ENCODE data around the gene ANK3.

DNA sequence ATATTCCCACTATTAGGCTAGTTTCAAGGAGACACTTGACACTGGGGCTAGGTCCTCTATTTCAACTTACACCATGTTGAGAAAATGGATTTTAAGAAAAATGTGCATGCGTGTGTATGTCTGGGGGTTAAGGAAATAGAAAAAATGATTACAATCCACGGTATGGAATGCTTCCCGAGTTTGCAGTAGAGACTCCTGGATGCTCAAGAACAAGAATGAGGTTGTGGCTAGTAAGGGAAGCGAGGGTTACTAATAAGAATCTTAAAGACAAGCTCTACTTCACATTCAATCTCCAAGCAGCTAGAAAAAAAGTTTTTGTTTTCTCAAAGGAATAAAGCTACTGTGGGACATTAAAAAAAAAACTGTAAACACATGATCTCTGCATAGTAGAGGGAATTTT, 54.7 kb downstream of the ANK3 start:
- TF ChIP-seq POLR2AphosphoS5 (IDR thresholded peaks at IDR 0.05) (no peak), POLR2A (IDR thresholded peaks at IDR 0.05) (no peak)
- TF ChIP-seq, protein P1, sequence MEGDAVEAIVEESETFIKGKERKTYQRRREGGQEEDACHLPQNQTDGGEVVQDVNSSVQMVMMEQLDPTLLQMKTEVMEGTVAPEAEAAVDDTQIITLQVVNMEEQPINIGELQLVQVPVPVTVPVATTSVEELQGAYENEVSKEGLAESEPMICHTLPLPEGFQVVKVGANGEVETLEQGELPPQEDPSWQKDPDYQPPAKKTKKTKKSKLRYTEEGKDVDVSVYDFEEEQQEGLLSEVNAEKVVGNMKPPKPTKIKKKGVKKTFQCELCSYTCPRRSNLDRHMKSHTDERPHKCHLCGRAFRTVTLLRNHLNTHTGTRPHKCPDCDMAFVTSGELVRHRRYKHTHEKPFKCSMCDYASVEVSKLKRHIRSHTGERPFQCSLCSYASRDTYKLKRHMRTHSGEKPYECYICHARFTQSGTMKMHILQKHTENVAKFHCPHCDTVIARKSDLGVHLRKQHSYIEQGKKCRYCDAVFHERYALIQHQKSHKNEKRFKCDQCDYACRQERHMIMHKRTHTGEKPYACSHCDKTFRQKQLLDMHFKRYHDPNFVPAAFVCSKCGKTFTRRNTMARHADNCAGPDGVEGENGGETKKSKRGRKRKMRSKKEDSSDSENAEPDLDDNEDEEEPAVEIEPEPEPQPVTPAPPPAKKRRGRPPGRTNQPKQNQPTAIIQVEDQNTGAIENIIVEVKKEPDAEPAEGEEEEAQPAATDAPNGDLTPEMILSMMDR (IDR thresholded peaks at IDR 0.05): no peak
